HG03045 (cell line): ENCODE measurements around the gene ATXN10.

Experiments
- ATAC-seq: cut with Tn5 transposase; IDR thresholded peaks from one replicate; pipeline ENCODE4 v1.9.1; 2021; ENCODE audit warnings: mild to moderate bottlenecking, moderate library complexity; ENCODE audit not compliant: unreplicated experiment

ATXN10 gene

DNA sequence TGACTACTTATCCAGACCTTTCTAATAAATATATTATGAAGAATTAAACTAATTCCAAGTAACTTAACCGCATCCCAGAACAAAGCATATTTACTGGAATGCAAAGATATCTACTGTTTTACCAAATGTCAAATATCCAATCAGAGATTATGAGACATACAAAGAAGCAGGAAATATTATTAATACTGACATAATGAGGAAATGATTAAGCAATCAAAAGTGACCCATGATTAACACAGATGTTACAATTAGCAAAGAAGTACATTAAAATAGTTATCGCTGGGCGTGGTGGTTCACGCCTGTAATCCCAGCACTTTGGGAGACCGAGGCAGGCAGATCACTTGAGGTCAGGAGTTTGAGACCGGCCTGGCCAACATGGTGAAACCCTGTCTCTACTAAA is 200.1 kb downstream of the ATXN10 start:
- ATAC-seq, result no peak

- ATAC-seq, result no peak
Measured at GRCh38 chr22:45872659-45873263, 201.1 kb downstream of the ATXN10 start.

- ATAC-seq, result no peak
Measured at GRCh38 chr22:45876136-45877035, 204.8 kb downstream of the ATXN10 start.

- ATAC-seq, result no peak
Measured at GRCh38 chr22:45877036-45877380, 205.4 kb downstream of the ATXN10 start.

DNA sequence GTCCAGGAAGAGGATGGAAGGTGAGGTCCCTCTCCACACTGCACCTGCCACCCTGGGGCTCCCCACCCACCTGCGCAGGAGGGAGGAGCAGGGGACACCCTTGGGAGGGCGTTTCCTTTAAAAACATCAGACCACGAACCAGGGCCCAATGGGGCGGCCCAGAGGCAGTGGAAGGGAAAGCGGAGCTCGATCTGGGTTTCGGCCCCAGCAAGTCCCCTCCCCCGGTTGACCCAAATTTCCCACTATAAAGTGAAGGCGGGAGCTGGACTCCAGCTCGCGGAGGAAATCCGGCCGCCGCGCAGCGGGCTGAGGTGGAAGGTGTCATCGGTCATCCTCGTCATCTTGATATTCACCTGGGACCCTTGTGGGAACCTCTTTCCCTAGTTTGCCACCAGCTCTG is 206.0 kb downstream of the ATXN10 start:
- ATAC-seq, result no peak

- no peak for ATAC-seq
Measured at GRCh38 chr22:45878051-45878781, 206.6 kb downstream of the ATXN10 start.

- ATAC-seq, result no peak
Measured at GRCh38 chr22:45878901-45879551, 207.4 kb downstream of the ATXN10 start.

DNA sequence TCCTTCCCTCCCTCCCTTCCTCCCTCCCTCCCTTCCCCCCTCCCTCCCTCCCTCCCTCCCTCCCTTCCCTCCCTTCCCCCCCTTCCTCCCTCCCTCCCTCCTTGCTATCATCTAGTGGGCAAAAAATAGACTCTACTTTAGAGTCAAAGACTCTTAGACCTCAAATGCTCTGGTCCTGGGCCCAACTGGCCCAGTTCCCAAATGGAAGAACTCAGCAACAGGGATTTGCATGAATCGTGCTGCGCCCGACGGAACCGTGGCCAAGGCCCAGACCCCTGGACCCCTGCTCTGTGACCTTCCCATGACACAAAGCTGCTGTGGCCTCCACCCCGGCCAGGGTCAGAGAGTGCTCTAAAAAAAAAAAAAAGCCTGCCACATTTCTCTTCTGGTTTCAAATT is 207.9 kb downstream of the ATXN10 start:
- ATAC-seq, result no peak

DNA sequence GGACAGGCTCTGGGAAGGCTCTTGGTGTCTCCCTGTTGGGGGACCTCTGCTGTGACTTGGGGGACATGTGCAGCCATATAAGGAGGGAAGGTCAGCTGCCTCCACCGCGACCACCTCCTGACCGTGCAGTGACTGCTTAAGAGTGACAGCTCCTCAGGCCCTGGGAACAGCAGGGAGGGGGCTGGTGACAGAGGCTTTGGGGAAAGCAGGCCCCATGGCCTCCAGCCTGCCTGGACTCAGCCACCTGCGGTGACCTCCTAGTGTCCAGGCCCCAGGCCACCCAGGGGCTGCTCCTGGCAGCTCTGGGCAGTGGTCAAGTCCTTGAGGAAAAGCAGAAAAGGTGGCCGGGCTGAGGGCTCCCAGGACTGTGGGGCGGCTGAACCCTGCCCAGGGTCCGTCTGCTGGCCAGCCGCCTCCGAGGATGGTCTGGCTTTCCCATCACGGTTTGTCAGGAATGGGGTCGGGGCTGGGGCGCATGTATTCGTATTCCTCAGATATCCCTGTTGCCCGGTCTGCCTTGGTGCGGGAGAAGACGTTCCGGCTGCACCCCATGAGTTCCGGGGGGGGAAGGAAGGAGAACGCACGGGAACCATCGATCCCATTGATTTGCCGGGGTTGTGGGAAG is 208.6 kb downstream of the ATXN10 start:
- no peak for ATAC-seq

- no peak for ATAC-seq
Measured at GRCh38 chr22:45880716-45881523, 209.3 kb downstream of the ATXN10 start.

DNA sequence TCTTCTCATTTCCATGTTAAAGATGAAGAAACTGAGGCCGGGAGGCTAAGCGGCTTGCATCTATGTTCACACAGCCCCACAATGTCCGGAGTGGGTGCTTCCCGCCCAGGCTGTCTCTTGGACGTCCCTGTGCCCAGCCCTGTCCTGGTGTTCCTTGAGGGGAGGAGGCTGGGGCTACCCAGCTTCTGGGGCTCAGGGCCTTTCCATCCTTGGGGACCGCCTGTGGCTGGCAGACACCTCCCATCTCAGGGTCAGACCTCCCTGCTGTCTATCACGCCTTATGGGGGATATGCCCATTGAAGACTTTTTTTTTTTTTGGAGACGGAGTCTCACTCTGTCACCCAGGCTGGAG is 209.9 kb downstream of the ATXN10 start:
- no peak for ATAC-seq

DNA sequence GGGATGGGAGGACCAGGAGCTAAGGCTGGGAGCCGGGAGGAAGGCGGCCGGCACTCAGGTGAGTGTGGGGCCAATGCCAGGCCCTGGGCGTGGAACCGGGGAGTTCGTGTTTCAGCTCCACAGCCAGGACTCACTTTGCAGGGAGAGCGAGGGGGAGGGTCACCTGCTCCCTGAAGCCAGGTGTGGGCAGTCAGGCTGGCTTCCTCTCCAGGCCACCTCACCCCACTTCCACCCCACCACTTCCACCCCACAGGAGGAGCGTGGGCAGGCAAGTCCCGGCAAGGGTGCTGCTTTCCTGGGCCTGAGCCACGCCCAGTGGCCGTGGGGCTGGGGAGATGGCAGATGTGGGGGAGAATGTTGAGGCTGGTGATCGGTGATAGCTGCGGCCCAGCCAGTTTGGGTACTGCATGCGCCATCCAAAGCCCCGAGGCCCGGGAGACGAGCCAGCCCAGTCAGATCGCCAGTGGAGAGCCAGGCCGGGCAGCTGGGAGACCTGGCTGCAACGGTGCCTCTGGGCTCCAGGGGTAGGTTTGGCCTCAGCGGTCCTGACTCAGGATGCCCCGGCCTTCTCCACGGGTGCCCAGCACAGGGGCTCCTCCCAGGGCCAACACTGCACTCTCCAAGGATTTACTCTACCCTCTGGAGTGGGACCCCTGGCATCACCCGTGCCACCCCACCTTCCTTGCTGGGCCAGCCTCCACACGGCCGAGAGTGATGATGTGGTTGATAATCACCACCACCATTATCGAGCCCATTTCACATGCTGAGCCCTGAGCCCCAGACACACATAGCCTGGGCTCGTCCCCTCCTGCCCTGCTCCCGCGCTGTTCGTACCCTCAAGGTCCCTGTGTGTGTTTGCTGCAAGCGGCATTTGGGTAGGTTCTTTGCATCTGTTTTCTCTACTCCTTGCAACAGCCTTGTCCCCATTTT is 211.5 kb downstream of the ATXN10 start:
- ATAC-seq, result no peak

DNA sequence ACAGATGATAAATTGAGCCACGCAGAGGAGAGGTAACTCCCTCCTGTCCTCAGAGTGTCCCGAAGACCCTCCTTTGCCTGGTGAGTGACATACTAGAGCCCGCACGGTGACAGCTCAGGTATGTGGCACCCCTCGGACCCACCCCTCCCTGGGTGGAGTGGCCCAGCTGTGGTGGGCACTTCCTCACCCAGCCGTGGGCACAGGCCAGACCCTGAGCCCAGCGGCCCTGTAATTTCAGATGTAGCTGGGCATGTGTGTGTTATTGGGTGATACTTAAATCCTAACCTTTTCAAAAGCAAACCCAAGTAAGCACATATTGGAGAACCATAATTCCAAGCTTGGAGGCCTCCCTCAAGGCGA is 212.2 kb downstream of the ATXN10 start:
- no peak for ATAC-seq

GRCh38 chr22:45884201-45885062 is 212.8 kb downstream of the ATXN10 start:
- no peak for ATAC-seq

DNA sequence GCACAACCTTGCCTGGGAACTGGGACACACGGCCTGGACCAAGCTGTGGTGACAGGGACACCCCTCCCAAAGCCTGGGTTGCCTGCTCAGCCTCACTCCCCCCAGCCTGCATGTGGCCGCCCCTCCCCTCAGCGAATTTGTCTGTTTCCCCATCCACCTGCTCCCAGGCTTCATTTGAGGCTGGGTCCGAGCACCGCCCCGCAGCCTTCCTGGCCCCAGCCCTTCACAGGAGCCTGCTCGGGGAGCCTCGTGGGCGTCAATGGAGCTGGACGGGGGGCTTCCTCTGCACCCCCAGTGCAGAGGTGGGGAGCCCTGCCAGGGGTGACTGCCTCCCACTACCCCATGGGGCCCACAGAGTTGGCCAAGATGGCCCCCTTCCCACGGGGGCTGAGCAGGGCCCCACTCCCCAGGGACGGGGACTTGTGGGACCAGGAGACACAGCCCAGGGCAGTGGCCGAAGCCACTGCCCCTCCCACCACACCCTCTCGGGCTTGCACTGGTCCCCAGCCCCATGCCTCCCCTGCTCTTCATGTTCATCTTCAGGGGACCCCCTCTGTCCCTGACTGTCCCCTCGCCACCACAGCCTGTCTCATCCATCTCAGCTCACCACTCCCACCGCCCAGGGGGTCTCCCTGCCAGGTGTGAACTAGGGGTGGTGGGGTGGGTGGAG is 213.7 kb downstream of the ATXN10 start:
- no peak for ATAC-seq

DNA sequence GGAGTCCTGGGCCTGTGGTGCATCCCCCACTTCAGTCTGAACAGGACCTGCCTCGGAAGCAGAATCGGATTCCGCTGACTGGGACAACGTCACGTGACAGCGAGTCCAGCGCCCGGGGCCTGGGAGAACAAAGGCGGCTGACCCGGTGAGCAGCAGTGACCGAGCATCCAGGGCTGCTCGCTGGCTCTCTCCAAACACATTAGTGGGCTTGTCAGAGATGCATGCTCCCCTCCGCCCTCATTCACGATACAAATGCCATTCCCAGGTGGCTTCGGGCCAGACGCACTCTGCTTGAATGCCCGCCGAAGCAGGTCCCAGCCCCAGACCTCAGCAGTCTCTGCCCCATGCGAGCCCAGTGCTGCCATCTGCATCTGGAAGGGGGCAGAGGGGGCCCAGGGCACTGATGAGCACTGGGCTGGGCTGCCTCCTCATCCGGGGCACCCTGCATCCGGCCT is 214.3 kb downstream of the ATXN10 start:
- ATAC-seq, result no peak

DNA sequence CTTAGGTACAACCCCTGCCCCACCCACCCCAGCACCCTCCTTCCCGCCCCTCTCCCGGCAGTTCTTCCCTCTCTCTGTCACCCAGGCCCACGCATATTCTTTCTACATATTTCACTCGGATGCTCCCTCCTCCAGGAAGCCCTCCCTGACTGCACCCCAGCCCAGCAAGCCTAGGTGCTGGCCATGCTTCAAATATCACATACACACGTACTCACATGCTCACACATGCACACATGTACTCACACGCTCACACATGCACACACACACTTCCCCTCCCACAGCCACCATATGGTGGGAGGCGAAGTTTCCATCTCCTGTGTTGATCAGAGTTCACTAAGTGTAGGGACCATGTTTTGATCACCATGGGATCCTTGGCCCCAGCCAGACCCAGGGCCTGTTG is 214.9 kb downstream of the ATXN10 start:
- ATAC-seq, result no peak
